Renal pelvis (tissue), 4 donors: ENCODE results near the gene PDGFD. TPM values are rescaled to one million over a fixed set of nuclear protein-coding genes. Genes with fewer than 3 reads are reported as not detected.
A peak's percentile ranks its signal among the peaks of the same experiment; 100 is the strongest.

ENCODE experiments used
- DNase-seq: peaks from one replicate; pipeline ENCODE4 v3.0.0-alpha.2; 2013
- polyA plus RNA-seq, 3 donors: library from polyadenylated mRNA; unstranded; fragments of 120-200 nt; gene quantifications; one replicate each; pipeline ENCODE4 v1.2.1, GENCODE V29; 2013; ENCODE audit not compliant: insufficient read length in 3 of 3

The PDGFD gene
- polyA plus RNA-seq, 3 donors, result 18.1 to 25.9 (median 21.6) TPM

- DNase-seq, result no peak
These were observed 273.3 kb downstream of the PDGFD start for GRCh38 chr11:103890654-103891053.

DNA sequence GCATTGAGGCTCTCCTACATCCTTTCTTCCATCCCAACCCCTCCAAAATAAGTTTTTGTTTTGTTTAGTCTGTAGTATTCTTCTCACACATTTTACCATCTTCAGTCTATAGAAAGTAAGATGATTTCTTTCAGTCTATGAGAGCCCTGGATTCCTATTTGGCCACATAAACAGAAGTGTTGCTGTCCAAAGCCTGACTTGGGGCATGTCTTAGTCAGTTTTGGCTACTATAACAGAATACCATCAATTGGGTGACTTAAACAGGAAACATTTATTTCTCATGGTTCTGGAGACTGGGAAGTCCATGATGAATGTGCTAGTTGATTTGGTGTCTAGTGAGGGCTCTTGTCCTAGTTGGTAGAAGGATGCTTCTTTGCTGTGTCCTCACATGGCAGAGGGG, 274.3 kb downstream of the PDGFD start:
- no peak for DNase-seq

- DNase-seq, result no peak
These were observed 275.4 kb downstream of the PDGFD start for GRCh38 chr11:103888541-103888951.

- DNase-seq, result no peak
These were observed 276.8 kb downstream of the PDGFD start for GRCh38 chr11:103887001-103887658.

DNA sequence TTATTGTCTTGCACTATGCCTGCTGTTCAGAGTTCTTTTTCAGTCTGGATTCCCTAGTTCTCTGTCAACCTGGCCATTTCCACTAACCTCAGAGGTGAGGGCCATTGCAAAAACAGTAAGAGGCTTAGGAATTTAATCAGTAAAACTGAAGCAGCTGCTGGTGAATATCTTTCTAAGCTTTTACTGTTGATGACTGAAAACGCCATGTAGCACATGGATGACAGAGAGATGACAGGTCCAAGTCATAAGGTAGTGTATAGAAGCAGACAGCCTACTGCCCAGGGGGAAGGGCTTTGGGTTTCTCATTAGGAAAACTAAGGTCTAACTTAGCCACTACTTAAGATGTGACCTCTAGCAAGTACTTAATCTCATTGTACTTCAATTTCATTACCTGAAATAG, 280.1 kb downstream of the PDGFD start:
- no peak for DNase-seq

GRCh38 chr11:103883291-103883690, 280.7 kb downstream of the PDGFD start:
- DNase-seq, result no peak

GRCh38 chr11:103881584-103881983, 282.4 kb downstream of the PDGFD start:
- DNase-seq, result no peak

DNA sequence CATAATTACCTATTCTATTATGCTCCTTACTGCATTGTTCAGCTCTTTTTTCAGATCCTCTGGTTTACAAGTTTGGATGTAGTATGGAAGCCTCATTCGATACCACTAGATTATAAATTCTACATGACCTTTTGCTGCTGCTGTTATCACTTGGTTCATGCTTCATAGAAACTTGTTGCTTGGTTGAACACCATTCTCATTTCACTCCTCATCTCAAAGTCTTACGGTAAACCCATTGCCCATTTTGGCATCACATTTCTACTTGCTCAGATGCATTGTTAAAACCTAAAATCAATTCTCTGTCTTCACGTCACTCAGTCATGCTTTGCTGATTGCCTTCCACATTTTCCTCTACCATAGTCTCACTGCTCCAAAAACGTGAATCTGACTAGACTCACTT, 283.0 kb downstream of the PDGFD start:
- no peak for DNase-seq

DNA sequence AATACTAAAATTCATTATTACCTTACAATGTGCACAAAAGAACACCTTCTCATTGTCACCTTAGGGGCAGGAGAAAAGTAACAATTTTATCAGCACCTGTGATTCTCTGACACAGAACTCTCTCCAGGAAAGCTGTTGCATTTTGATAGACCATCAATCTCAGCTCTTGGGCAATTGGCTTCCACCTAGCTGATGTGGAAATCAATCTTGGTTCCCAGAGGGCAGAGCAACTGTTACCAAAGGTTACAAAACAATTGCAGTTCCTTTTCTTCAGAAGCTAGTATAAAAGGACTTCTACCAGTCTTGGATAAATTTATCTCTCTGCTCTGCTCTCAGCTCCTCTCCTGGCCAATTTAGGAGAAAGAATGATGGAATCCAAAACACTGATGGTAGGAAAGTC, 285.3 kb downstream of the PDGFD start:
- DNase-seq, result no peak

DNA sequence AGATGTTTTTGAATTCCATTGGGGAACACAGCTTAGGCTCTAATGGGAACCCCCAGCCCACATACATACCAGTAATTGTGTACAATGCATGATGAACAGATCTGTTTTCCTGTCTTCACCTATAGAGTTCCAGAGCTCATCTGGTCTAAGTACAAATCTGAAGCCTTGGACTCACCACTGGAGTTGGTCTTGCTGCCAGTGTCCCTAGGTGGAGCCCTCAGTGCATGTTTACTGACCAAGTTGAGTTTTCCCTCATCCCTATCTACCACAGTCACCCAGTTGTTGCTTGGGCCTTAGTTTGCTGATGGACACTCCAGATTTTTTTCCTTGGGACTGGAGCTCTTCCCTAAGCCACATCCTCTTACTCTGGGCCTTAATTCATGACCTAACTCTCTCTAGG, 286.7 kb downstream of the PDGFD start:
- DNase-seq, result no peak

- no peak for DNase-seq
These were observed 288.0 kb downstream of the PDGFD start for GRCh38 chr11:103875855-103876510.

GRCh38 chr11:103872748-103873147, 291.2 kb downstream of the PDGFD start:
- no peak for DNase-seq

DNA sequence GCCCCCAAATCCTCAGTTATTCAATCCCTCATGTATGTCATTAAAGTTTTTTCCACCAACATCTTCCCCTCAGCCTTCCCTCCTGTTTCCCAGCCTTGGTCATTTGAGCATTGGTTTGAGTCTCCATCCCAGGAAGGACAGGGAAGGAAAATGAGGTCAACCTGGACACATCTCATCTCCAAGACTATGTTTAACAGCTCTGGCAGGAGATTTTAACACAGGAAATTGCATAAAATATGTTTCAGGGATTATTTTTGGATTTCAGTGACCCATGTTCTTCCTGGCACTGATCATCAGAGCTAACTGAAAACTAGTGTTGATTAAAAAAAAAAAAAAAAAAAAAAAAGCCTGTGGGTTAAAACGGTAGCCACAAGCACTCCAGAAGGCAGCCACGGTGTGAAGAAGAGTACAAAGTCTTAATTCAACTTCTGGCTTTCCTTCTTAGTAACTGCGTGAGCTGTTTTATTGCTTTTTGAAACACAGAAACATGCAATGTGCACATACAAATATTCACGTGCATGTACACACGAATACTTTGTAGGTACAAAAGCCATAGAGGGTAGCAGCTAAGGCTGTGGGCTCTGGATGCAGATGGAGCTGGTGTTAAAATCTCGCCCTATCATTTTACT, 291.9 kb downstream of the PDGFD start:
- DNase-seq, result no peak

DNA sequence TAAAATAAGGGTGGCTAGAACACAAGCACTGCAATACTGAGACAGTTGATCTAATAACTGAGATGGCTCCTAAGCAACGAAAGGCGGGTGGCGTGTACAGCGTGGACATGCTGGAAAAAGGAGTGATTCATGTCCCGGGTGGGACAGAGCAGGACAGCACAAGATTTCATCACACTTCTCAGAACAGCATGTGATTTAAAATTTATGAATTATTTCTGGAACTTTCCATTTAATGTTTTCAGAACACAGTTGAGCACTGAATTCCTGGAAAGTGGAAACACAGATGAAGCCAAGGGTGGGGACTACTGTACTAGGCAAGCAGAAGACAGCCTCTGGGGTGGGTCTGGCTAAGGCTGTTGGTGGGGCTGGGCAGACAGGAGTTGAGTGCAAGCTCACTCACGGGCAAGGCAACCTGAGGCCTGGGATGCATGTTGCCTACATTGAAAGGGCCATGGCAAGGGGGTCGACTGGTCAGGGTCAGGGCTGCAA, 293.1 kb downstream of the PDGFD start:
- no peak for DNase-seq

DNA sequence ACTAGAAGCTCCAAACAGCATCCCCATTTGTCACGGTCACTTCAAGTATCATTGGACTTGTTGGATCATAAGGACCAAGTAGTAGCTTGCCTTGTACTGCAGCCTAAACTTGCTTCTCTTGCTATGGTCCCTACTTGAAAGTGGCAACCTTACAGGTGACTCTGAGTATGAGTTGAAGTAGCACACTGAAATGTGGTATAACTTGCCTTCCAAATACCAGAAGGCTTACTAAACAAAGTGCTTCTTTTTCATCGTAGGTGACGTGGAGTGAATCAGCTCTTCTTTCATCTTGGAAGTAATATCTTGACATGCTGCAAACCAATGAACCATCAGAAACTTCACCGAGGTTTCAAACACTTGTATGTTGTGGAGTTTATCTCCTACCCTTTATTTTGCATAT, 296.5 kb downstream of the PDGFD start:
- no peak for DNase-seq

DNA sequence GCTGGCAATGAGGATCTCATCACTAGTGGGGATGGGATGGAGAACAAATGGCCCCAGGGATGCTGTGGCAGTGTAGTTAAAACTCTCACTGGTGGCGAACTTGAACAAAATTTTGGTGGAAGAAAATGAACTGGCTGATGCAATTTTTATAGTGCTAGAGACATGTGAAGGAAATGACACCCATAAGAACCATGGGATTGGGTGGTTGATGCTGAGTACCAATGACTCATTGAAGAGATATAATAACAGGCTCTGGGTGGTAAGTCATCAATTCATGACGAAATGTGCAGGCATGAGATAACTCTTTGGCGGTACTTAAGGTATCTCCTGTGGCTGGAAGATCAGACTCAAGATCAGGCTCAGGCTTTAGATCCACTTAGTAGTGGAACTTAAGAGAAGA, 300.4 kb downstream of the PDGFD start:
- DNase-seq, result no peak

GRCh38 chr11:103862802-103863174, 301.2 kb downstream of the PDGFD start:
- DNase-seq, result no peak

- peak; percentile 42 for DNase-seq
These were observed 301.7 kb downstream of the PDGFD start for GRCh38 chr11:103862094-103862801.
